ENCODE measurements around the gene HOXA9. TPM values are rescaled to one million over a fixed set of nuclear protein-coding genes. Genes with fewer than 3 reads are reported as not detected.

The HOXA9 gene
- total and polyA plus RNA-seq, 2 of the 8 experiments (the other 6 are each of a cell fraction or from before 2014, with no cell fraction given): not detected

DNA sequence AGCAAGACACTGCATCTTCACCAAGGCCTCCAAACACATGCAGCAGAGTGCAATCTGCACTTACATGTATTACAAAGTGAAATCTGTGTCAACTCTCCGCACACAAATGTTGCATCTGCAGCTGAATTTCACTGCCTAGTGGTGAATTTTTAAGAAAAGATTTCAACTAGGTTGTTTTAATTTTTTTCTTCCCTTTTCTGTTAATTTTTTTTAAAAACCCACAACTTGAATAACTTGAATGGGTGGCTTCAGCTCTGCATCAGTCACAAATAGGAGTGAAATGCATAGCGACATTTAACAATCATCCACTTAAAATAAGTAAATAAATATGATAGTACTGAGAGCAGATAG is 28.6 kb upstream of the HOXA9 start (continued):
- TF ChIP-seq, protein P1, sequence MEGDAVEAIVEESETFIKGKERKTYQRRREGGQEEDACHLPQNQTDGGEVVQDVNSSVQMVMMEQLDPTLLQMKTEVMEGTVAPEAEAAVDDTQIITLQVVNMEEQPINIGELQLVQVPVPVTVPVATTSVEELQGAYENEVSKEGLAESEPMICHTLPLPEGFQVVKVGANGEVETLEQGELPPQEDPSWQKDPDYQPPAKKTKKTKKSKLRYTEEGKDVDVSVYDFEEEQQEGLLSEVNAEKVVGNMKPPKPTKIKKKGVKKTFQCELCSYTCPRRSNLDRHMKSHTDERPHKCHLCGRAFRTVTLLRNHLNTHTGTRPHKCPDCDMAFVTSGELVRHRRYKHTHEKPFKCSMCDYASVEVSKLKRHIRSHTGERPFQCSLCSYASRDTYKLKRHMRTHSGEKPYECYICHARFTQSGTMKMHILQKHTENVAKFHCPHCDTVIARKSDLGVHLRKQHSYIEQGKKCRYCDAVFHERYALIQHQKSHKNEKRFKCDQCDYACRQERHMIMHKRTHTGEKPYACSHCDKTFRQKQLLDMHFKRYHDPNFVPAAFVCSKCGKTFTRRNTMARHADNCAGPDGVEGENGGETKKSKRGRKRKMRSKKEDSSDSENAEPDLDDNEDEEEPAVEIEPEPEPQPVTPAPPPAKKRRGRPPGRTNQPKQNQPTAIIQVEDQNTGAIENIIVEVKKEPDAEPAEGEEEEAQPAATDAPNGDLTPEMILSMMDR (IDR thresholded peaks at IDR 0.05; ENCODE audit: control extremely low read depth in 1 of 3, insufficient read depth in 1 of 3, low read depth in 1 of 3, low read length in 3 of 3): no peak
- TF ChIP-seq TAF7 (optimal IDR thresholded peaks at IDR 0.05; ENCODE audit: borderline replicate concordance, low read depth, low read length) (no peak), HDAC2 (IDR thresholded peaks at IDR 0.05; ENCODE audit: borderline replicate concordance in 1 of 2, low read depth in 2 of 2, low read length in 2 of 2) (no peak), SAP30 (IDR thresholded peaks at IDR 0.05; ENCODE audit: insufficient read depth, insufficient replicate concordance, low read length) (no peak)
- TF ChIP-seq, protein P2, sequence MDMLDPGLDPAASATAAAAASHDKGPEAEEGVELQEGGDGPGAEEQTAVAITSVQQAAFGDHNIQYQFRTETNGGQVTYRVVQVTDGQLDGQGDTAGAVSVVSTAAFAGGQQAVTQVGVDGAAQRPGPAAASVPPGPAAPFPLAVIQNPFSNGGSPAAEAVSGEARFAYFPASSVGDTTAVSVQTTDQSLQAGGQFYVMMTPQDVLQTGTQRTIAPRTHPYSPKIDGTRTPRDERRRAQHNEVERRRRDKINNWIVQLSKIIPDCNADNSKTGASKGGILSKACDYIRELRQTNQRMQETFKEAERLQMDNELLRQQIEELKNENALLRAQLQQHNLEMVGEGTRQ (IDR thresholded peaks at IDR 0.05; ENCODE audit: low read length): no peak

All from H1 (cell line).